Measurements from ENCODE around the gene PTPRT. TPM values are rescaled to one million over a fixed set of nuclear protein-coding genes. Genes with fewer than 3 reads are reported as not detected.
"Not testable (repeated sequence)": the region's sequence is repeated elsewhere in the genome, so short reads cannot be mapped to it uniquely, and the experiment has no call there.

PTPRT gene
- total RNA-seq, 4 donors from 2014 or later: under 0.01 to 2.1 TPM; not detected in 2

GRCh38 chr20:43167021-43167420, 22.7 kb downstream of the PTPRT start:
- H3K4me1 ChIP-seq: no peaks in the 10 kb centered on the region
- H3K27ac ChIP-seq: no peak overlapping the region
- H3K9me3 ChIP-seq: no peaks in the 10 kb centered on the region
- intact Hi-C loops (cut with DNase I; ENCODE audit: low total_unique reads): no loop called here
- DNase-seq: no peak
- no peak overlapping the region for H3K4me3 ChIP-seq
- TF ChIP-seq POLR2A (IDR thresholded peaks at IDR 0.05): no peak
- TF ChIP-seq CTCF (IDR thresholded peaks at IDR 0.05): no peak
- H3K27me3 ChIP-seq: no peaks in the 10 kb centered on the region
- no peaks in the 10 kb centered on the region for H3K36me3 ChIP-seq

- Histone ChIP-seq H3K4me1 (no peaks in the 10 kb centered on the region), H3K4me3 (no peak overlapping the region), H3K9me3 (no peaks in the 10 kb centered on the region), H3K27ac (no peak overlapping the region), H3K36me3 (no peaks in the 10 kb centered on the region), H3K27me3 (no peaks in the 10 kb centered on the region)
- DNase-seq: no peak
- no peak for TF ChIP-seq CTCF (IDR thresholded peaks at IDR 0.05)
- TF ChIP-seq POLR2A (IDR thresholded peaks at IDR 0.05): no peak
- intact Hi-C loops (cut with DNase I; ENCODE audit: low total_unique reads): no loop called here
Observed at GRCh38 chr20:43165611-43166010, 24.1 kb downstream of the PTPRT start.

GRCh38 chr20:43164736-43165135, 25.0 kb downstream of the PTPRT start:
- H3K4me3 ChIP-seq; intact Hi-C loops (cut with DNase I; ENCODE audit: low total_unique reads); H3K27ac ChIP-seq; H3K27me3 ChIP-seq; H3K36me3 ChIP-seq; H3K9me3 ChIP-seq; H3K4me1 ChIP-seq: not testable (repeated sequence)
- peak in 1 of 2 donors; percentile 16 for DNase-seq

GRCh38 chr20:43161716-43162115, 28.0 kb downstream of the PTPRT start:
- no peaks in the 10 kb centered on the region for H3K36me3 ChIP-seq
- no peaks in the 10 kb centered on the region for H3K4me1 ChIP-seq
- no peak for TF ChIP-seq POLR2A (IDR thresholded peaks at IDR 0.05)
- TF ChIP-seq CTCF (IDR thresholded peaks at IDR 0.05): no peak
- DNase-seq: no peak
- H3K27me3 ChIP-seq: no peaks in the 10 kb centered on the region
- H3K9me3 ChIP-seq: no peaks in the 10 kb centered on the region
- H3K4me3 ChIP-seq: no peak overlapping the region
- no peak overlapping the region for H3K27ac ChIP-seq
- intact Hi-C loops (cut with DNase I; ENCODE audit: low total_unique reads): no loop called here

- Histone ChIP-seq H3K4me1 (no peaks in the 10 kb centered on the region), H3K27ac (no peak overlapping the region), H3K4me3 (no peak overlapping the region), H3K9me3 (no peaks in the 10 kb centered on the region), H3K36me3 (no peaks in the 10 kb centered on the region), H3K27me3 (no peaks in the 10 kb centered on the region)
- intact Hi-C loops (cut with DNase I; ENCODE audit: low total_unique reads): no loop called here
- no peak for DNase-seq
- TF ChIP-seq CTCF (IDR thresholded peaks at IDR 0.05) (no peak), POLR2A (IDR thresholded peaks at IDR 0.05) (no peak)
Observed at GRCh38 chr20:43160941-43161340, 28.8 kb downstream of the PTPRT start.

GRCh38 chr20:43159994-43160393, 29.7 kb downstream of the PTPRT start:
- no peaks in the 10 kb centered on the region for H3K4me1 ChIP-seq
- H3K27ac ChIP-seq: no peak overlapping the region
- TF ChIP-seq POLR2A (IDR thresholded peaks at IDR 0.05) (no peak), CTCF (IDR thresholded peaks at IDR 0.05) (no peak)
- DNase-seq: no peak
- intact Hi-C loops (cut with DNase I; ENCODE audit: low total_unique reads): no loop called here
- no peaks in the 10 kb centered on the region for H3K9me3 ChIP-seq
- no peaks in the 10 kb centered on the region for H3K27me3 ChIP-seq
- no peak overlapping the region for H3K4me3 ChIP-seq
- H3K36me3 ChIP-seq: no peaks in the 10 kb centered on the region

Data from uterus (tissue), 4 donors.